HepG2 (cell line): Measurements from ENCODE around the gene PPP1R9A. TPM values are rescaled to one million over a fixed set of nuclear protein-coding genes. Genes with fewer than 3 reads are reported as not detected.

Source experiments
- ATAC-seq: fragments of 200-7000 bp; cut with Tn5 transposase; 3 replicates; pipeline ENCODE4 v1.9.1; 2020; ENCODE audit warnings: mild to moderate bottlenecking, moderate library complexity
- BruUV-seq: library from RNA; stranded (reverse); fragments of 400-500 nt; replicated peaks from 2 replicates; lab custom pipeline; 2021; lab: Mats Ljungman, UMichigan
- CTCF ChIA-PET: fragments of 300-600 bp; formaldehyde crosslinking; extraction: SDS; loops from one replicate; lab custom pipeline; 2021; ENCODE audit warnings: low total read pairs, inconsistent platforms, low intra/inter-chr PET ratio; lab: Yijun Ruan, JAX
- POLR2A ChIA-PET: fragments of 350-600 bp; sonication (Branson Sonifier 250); formaldehyde crosslinking; loops from one replicate; lab custom pipeline; 2020; ENCODE audit warnings: antibody characterized with exemption, inconsistent platforms; lab: Yijun Ruan, JAX
- DNase-seq: peaks from one replicate; pipeline ENCODE4 v3.0.0-alpha.2; 2015; ENCODE audit warnings: low spot score
- FAIRE-seq: peaks from 3 replicates; lab custom pipeline; 2011; peaks lifted over from hg19 to GRCh38; lab: Jason Lieb, UNC
- H2AFZ ChIP-seq: one replicate; pipeline ENCODE4 v1.6.1; 2011; ENCODE audit warnings: low read length, inconsistent platforms
- H3K27ac ChIP-seq: fragments of 300-600 bp; 3 replicates; pipeline ENCODE4 v1.8.0; 2011; ENCODE audit warnings: mixed run types, mild to moderate bottlenecking, mixed read lengths, low read length, inconsistent platforms; ENCODE audit not compliant: insufficient read depth; ENCODE audit errors: extremely low read length
- H3K27me3 ChIP-seq, 2 experiments: fragments of 200-600 bp in 1 of 2; 2 replicates in 1 of 2; 3 replicates in 1 of 2; pipeline versions ENCODE4 v1.6.0 to v1.8.0; 2011; ENCODE audit warnings: low read length in 2 of 2, mild to moderate bottlenecking in 2 of 2, moderate library complexity in 2 of 2, inconsistent platforms in 1 of 2; ENCODE audit not compliant: insufficient read depth in 2 of 2, control insufficient read depth in 1 of 2
- H3K36me3 ChIP-seq, 2 experiments: fragments of 200-600 bp in 1 of 2; replicated peaks in 1 of 2; 2 replicates in 1 of 2; 3 replicates in 1 of 2; pipeline versions ENCODE4 v1.5.1 to v1.8.0; 2011; ENCODE audit warnings: low read length in 2 of 2, inconsistent platforms in 1 of 2; ENCODE audit not compliant: insufficient read depth in 2 of 2, control insufficient read depth in 1 of 2
- H3K4me1 ChIP-seq: 2 replicates; pipeline ENCODE4 v1.5.1; 2012; ENCODE audit warnings: low read length, inconsistent platforms; ENCODE audit not compliant: insufficient read depth
- H3K4me2 ChIP-seq: 2 replicates; pipeline ENCODE4 v1.6.0; 2011; ENCODE audit warnings: low read depth, low read length, inconsistent platforms
- H3K4me3 ChIP-seq, 3 experiments: fragments of 200-600 bp in 1 of 3; sonication (generic), shearing (Covaris generic) in 1 of 3; replicated peaks in 1 of 3; 2 replicates each; pipeline ENCODE4 v1.5.1; 2011 to 2016; ENCODE audit warnings: low read length in 3 of 3, inconsistent platforms in 2 of 3, low read depth in 2 of 3, mild to moderate bottlenecking in 2 of 3, control low read depth in 1 of 3, mixed read lengths in 1 of 3; ENCODE audit not compliant: insufficient read depth in 1 of 3
- H3K79me2 ChIP-seq: one replicate; pipeline ENCODE4 v1.6.1; 2011; ENCODE audit warnings: low read length, inconsistent platforms; ENCODE audit not compliant: insufficient read depth
- H3K9ac ChIP-seq: 2 replicates; pipeline ENCODE4 v1.6.0; 2011; ENCODE audit warnings: mild to moderate bottlenecking, low read depth, low read length, inconsistent platforms; ENCODE audit not compliant: insufficient read depth
- H3K9me3 ChIP-seq: 2 replicates; pipeline ENCODE4 v1.5.1; 2012; ENCODE audit warnings: mild to moderate bottlenecking, low read length
- H4K20me1 ChIP-seq: 2 replicates; pipeline ENCODE4 v1.6.0; 2011; ENCODE audit warnings: inconsistent platforms, mild to moderate bottlenecking, low read length, moderate library complexity; ENCODE audit not compliant: insufficient read depth
- KMT2B ChIP-seq: IDR thresholded peaks from 2 replicates; pipeline ENCODE4 v1.6.1; 2016; ENCODE audit warnings: missing genetic modification reagents, missing compliant biosample characterization
- MAFF ChIP-seq: IDR thresholded peaks from 2 replicates; pipeline ENCODE4 v1.6.1; 2011; ENCODE audit warnings: low read depth, low read length, improper control_type of control experiment
- MAFK ChIP-seq, 2 experiments: IDR thresholded peaks in 1 of 2; conservative IDR thresholded peaks in 1 of 2; 2 replicates each; pipeline ENCODE4 v1.6.1; 2011; ENCODE audit warnings: improper control_type of control experiment in 2 of 2, low read length in 2 of 2
- MEIS2 ChIP-seq: sonication (generic); formaldehyde crosslinking; IDR thresholded peaks from 2 replicates; pipeline ENCODE4 v1.9.0; 2021; ENCODE audit warnings: mild to moderate bottlenecking, missing genetic modification reagents
- PPARG ChIP-seq: conservative IDR thresholded peaks from 2 replicates; pipeline ENCODE4 v1.6.1; 2016; ENCODE audit warnings: missing biosample characterization, missing genetic modification reagents
- ZNF775 ChIP-seq: sonication (generic); formaldehyde crosslinking; IDR thresholded peaks from 2 replicates; pipeline ENCODE4 v1.4.0; 2020; ENCODE audit warnings: missing genetic modification reagents, mild to moderate bottlenecking, moderate library complexity, borderline replicate concordance
- ZNF777 ChIP-seq: sonication (generic); formaldehyde crosslinking; IDR thresholded peaks from 2 replicates; pipeline ENCODE4 v1.4.0; 2020; ENCODE audit warnings: missing genetic modification reagents
- in situ Hi-C: cut with HindIII; loops from 2 replicates; pipeline ENCODE4 v1.10.0; 2017; ENCODE audit warnings: low pct_unique_long_range_greater_than_20kb; ENCODE audit not compliant: extremely low pct_ligation_motif_present
- intact Hi-C: fragments of 100-400 bp; cut with micrococcal nuclease; formaldehyde crosslinking; loops from one replicate; pipeline ENCODE4 v1.10.0; 2022; ENCODE audit not compliant: unreplicated experiment
- polyA plus RNA-seq, 8 experiments: library from polyadenylated mRNA; depleted of rRNA in 3 of 8; stranded (reverse) in 7 of 8; unstranded in 1 of 8; fragments of >200 nt; fragmentation: Illumina TruSeq in 4 of 8; extraction: Trizol in 4 of 8; gene quantifications; 2 replicates each; pipeline versions ENCODE4 v1.2.1 to v1.2.3, GENCODE V29; 2011 to 2016; ENCODE audit warnings: low read depth in 4 of 8, missing spikeins in 1 of 8, mixed read lengths in 1 of 8; ENCODE audit not compliant: insufficient read depth in 1 of 8
- total RNA-seq, 5 experiments: library from RNA; depleted of rRNA; stranded (reverse); fragments of >200 nt; fragmentation: Illumina TruSeq; extraction: Trizol; gene quantifications; 2 replicates each; pipeline ENCODE4 v1.2.3, GENCODE V29; 2016; ENCODE audit warnings: low read depth in 1 of 5
- TF ChIP-seq, protein P1 (sequence below): sonication (generic); formaldehyde crosslinking; IDR thresholded peaks from 2 replicates; pipeline ENCODE4 v1.5.0; 2020; ENCODE audit warnings: mild to moderate bottlenecking, missing genetic modification reagents, borderline replicate concordance

PPP1R9A gene
- total and polyA plus RNA-seq, 2 of the 13 experiments (the other 11 are each of a cell fraction or from before 2014, with no cell fraction given), result 11.4 to 31.9 TPM

DNA sequence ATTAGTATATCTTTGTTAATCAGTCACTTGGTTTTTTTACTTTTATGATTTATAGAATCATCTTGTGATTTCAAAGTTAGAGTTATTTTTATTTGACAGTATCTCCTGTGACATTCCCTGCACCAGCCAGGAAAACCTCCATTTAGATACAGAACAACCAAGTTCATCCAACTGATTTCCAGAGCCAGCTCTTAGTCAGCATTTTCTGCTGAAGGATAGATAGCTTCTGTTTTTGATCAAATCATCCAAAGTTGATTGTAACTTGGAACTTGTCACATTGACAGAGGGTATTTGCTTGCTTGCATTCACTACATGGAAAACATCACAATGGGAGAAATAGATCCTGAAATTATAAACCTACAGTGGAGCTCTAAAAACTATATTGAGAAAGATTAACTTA, 294.3 kb downstream of the PPP1R9A start:
- Histone ChIP-seq H3K79me2 (no peaks in the 10 kb centered on the region), H4K20me1 (no peaks in the 10 kb centered on the region), H3K27me3 (no peaks in the 10 kb centered on the region), H3K4me1 (no peaks in the 10 kb centered on the region), H2AFZ (no peak overlapping the region), H3K27ac (no peak overlapping the region), H3K4me2 (no peak overlapping the region), H3K9me3 (no peaks in the 10 kb centered on the region), H3K4me3 (no peak overlapping the region), H3K36me3 (peaks cover 0 to 2% of the 10 kb centered on the region in 2 experiments; a peak in 4 of 5 replicates), H3K9ac (no peak overlapping the region)
- TF ChIP-seq ZNF777 (CRISPR knock-in tag) (no peak), MAFF (peak; percentile 51; the same call in 1 of the 2 replicates), ZNF775 (CRISPR knock-in tag) (no peak), KMT2B (no peak), MEIS2 (CRISPR knock-in tag) (no peak), MAFK (conservative IDR thresholded peaks at IDR 0.05 in 1 of 2, IDR thresholded peaks at IDR 0.05 in 1 of 2; ENCODE audit: low read length in 2 of 2) (peak; percentile 55 to 64; a peak in 3 of 4 replicates), PPARG (no peak)
- TF ChIP-seq, protein P1, sequence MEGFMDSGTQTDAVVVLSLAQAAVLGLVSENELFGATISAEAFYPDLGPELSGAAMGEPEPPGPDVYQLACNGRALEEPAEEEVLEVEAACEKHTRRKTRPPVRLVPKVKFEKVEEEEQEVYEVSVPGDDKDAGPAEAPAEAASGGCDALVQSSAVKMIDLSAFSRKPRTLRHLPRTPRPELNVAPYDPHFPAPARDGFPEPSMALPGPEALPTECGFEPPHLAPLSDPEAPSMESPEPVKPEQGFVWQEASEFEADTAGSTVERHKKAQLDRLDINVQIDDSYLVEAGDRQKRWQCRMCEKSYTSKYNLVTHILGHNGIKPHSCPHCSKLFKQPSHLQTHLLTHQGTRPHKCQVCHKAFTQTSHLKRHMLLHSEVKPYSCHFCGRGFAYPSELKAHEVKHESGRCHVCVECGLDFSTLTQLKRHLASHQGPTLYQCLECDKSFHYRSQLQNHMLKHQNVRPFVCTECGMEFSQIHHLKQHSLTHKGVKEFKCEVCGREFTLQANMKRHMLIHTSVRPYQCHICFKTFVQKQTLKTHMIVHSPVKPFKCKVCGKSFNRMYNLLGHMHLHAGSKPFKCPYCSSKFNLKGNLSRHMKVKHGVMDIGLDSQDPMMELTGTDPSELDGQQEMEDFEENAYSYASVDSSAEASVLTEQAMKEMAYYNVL (CRISPR knock-in tag), result no peak
- CTCF ChIA-PET, result no interaction called here
- FAIRE-seq, result no peak
- BruUV-seq, result no TSS peak
- intact Hi-C loops (loop anchor here (5.0 to 10.0 kb wide), 2 partner anchors 544 to 757 kb away; partner anchors contain the start of gene SGCE), in situ Hi-C loops (no loop called here)
- POLR2A ChIA-PET, result no interaction called here
- ATAC-seq, result no peak
- DNase-seq, result no peak
